BLaER1 (cell line): ENCODE data around the gene SND1.
A peak's percentile ranks its signal among the peaks of the same experiment; 100 is the strongest.

Experiments
- H3K27ac ChIP-seq: shearing (Covaris generic); formaldehyde crosslinking; 2 replicates; pipeline ENCODE4 v1.8.1; 2022
- H3K27me3 ChIP-seq: shearing (Covaris generic); formaldehyde crosslinking; 2 replicates; pipeline ENCODE4 v1.8.1; 2022
- H3K36me3 ChIP-seq: shearing (Covaris generic); formaldehyde crosslinking; 2 replicates; pipeline ENCODE4 v1.8.1; 2022
- H3K4me1 ChIP-seq: shearing (Covaris generic); formaldehyde crosslinking; 2 replicates; pipeline ENCODE4 v1.8.1; 2022
- H3K4me2 ChIP-seq: shearing (Covaris generic); formaldehyde crosslinking; 2 replicates; pipeline ENCODE4 v1.8.1; 2022
- H3K4me3 ChIP-seq: shearing (Covaris generic); formaldehyde crosslinking; 2 replicates; pipeline ENCODE4 v1.8.1; 2022
- H3K9ac ChIP-seq: shearing (Covaris generic); formaldehyde crosslinking; 2 replicates; pipeline ENCODE4 v1.8.1; 2022
- H3K9me3 ChIP-seq: shearing (Covaris generic); formaldehyde crosslinking; 2 replicates; pipeline ENCODE4 v1.8.1; 2022
- H4K20me1 ChIP-seq: shearing (Covaris generic); formaldehyde crosslinking; 2 replicates; pipeline ENCODE4 v1.8.1; 2022
- Cebpa-rat ChIP-seq: shearing (Covaris generic); IDR thresholded peaks from 2 replicates; pipeline ENCODE4 v1.8.1; 2022

The SND1 gene

GRCh38 chr7:127845522-127846214, 193.7 kb downstream of the SND1 start:
- no peak for TF ChIP-seq Cebpa-rat
- no peak overlapping the region for H3K4me3 ChIP-seq
- no peak overlapping the region for H3K27ac ChIP-seq
- no peaks in the 10 kb centered on the region for H3K9me3 ChIP-seq
- no peak overlapping the region for H3K9ac ChIP-seq
- no peaks in the 10 kb centered on the region; the same call in 1 of the 2 replicates for H4K20me1 ChIP-seq
- 0 out of 2 replicates have a peak overlapping the region, but pooled peaks have one; percentile 3 for H3K4me2 ChIP-seq
- H3K36me3 ChIP-seq = peaks cover 75% of the 10 kb centered on the region
- H3K4me1 ChIP-seq = peaks cover 43% of the 10 kb centered on the region
- no peaks in the 10 kb centered on the region for H3K27me3 ChIP-seq

GRCh38 chr7:127847641-127848040, 195.6 kb downstream of the SND1 start:
- H3K4me2 ChIP-seq = peak overlapping the region; percentile 23; the same call in 1 of the 2 replicates
- peaks cover 69% of the 10 kb centered on the region for H3K36me3 ChIP-seq
- TF ChIP-seq Cebpa-rat = no peak
- H3K4me1 ChIP-seq = peaks cover 43% of the 10 kb centered on the region
- H3K9ac ChIP-seq = no peak overlapping the region
- H3K27ac ChIP-seq = no peak overlapping the region
- no peak overlapping the region for H3K4me3 ChIP-seq
- no peaks in the 10 kb centered on the region; the same call in 1 of the 2 replicates for H4K20me1 ChIP-seq
- H3K9me3 ChIP-seq = no peaks in the 10 kb centered on the region
- no peaks in the 10 kb centered on the region for H3K27me3 ChIP-seq

- H3K4me3 ChIP-seq = no peak overlapping the region
- no peaks in the 10 kb centered on the region for H3K9me3 ChIP-seq
- TF ChIP-seq Cebpa-rat = no peak
- H4K20me1 ChIP-seq = peaks cover 6% of the 10 kb centered on the region; the same call in 1 of the 2 replicates
- no peak overlapping the region for H3K9ac ChIP-seq
- no peaks in the 10 kb centered on the region for H3K27me3 ChIP-seq
- no peak overlapping the region for H3K4me2 ChIP-seq
- H3K4me1 ChIP-seq = peaks cover 43% of the 10 kb centered on the region
- peaks cover 63% of the 10 kb centered on the region for H3K36me3 ChIP-seq
- H3K27ac ChIP-seq = no peak overlapping the region
These were observed 196.2 kb downstream of the SND1 start for GRCh38 chr7:127848241-127848640.

- Histone ChIP-seq H3K9me3 (no peaks in the 10 kb centered on the region), H3K4me2 (no peak overlapping the region), H4K20me1 (peaks cover 18% of the 10 kb centered on the region; the same call in 1 of the 2 replicates), H3K4me3 (no peak overlapping the region), H3K36me3 (peaks cover 45% of the 10 kb centered on the region), H3K27me3 (no peaks in the 10 kb centered on the region), H3K27ac (no peak overlapping the region), H3K4me1 (peaks cover 30% of the 10 kb centered on the region), H3K9ac (no peak overlapping the region)
- no peak for TF ChIP-seq Cebpa-rat
These were observed 198.2 kb downstream of the SND1 start for GRCh38 chr7:127850195-127850594.

GRCh38 chr7:127854383-127854782, 202.4 kb downstream of the SND1 start:
- no peak overlapping the region for H3K4me3 ChIP-seq
- no peak overlapping the region for H3K9ac ChIP-seq
- no peaks in the 10 kb centered on the region for H3K27me3 ChIP-seq
- no peaks in the 10 kb centered on the region for H3K9me3 ChIP-seq
- peaks cover 21% of the 10 kb centered on the region for H3K36me3 ChIP-seq
- peaks cover 43% of the 10 kb centered on the region for H4K20me1 ChIP-seq
- no peak overlapping the region for H3K4me2 ChIP-seq
- H3K27ac ChIP-seq = no peak overlapping the region
- H3K4me1 ChIP-seq = peaks cover 45% of the 10 kb centered on the region
- no peak for TF ChIP-seq Cebpa-rat

GRCh38 chr7:127857464-127857841, 205.5 kb downstream of the SND1 start:
- TF ChIP-seq Cebpa-rat = no peak
- Histone ChIP-seq H3K27ac (no peak overlapping the region), H4K20me1 (peaks cover 52% of the 10 kb centered on the region), H3K9me3 (no peaks in the 10 kb centered on the region), H3K27me3 (no peaks in the 10 kb centered on the region), H3K4me2 (peak overlapping the region; percentile 60), H3K9ac (no peak overlapping the region), H3K4me3 (no peak overlapping the region), H3K4me1 (peaks cover 57% of the 10 kb centered on the region), H3K36me3 (peaks cover 21% of the 10 kb centered on the region; the same call in 1 of the 2 replicates)

- Histone ChIP-seq H3K27me3 (no peaks in the 10 kb centered on the region), H3K4me3 (no peak overlapping the region), H3K27ac (peak overlapping the region; percentile 35; the same call in 1 of the 2 replicates), H3K9me3 (no peaks in the 10 kb centered on the region), H3K36me3 (peaks cover 21% of the 10 kb centered on the region), H3K4me2 (peak overlapping the region; percentile 60), H3K9ac (no peak overlapping the region), H3K4me1 (peaks cover 57% of the 10 kb centered on the region), H4K20me1 (peaks cover 46% of the 10 kb centered on the region)
- no peak for TF ChIP-seq Cebpa-rat
These were observed 206.3 kb downstream of the SND1 start for GRCh38 chr7:127858091-127858914.

GRCh38 chr7:127858915-127859189, 206.9 kb downstream of the SND1 start:
- H3K4me3 ChIP-seq = no peak overlapping the region
- TF ChIP-seq Cebpa-rat = no peak
- H3K4me2 ChIP-seq = peak overlapping the region; percentile 60
- H3K4me1 ChIP-seq = peaks cover 57% of the 10 kb centered on the region
- H3K36me3 ChIP-seq = peaks cover 26% of the 10 kb centered on the region
- H3K9ac ChIP-seq = no peak overlapping the region
- no peaks in the 10 kb centered on the region for H3K27me3 ChIP-seq
- H3K9me3 ChIP-seq = no peaks in the 10 kb centered on the region
- H3K27ac ChIP-seq = no peak overlapping the region
- H4K20me1 ChIP-seq = peaks cover 40% of the 10 kb centered on the region

- peak overlapping the region; percentile 60 for H3K4me2 ChIP-seq
- H3K9me3 ChIP-seq = no peaks in the 10 kb centered on the region
- TF ChIP-seq Cebpa-rat = no peak
- H3K4me1 ChIP-seq = peaks cover 57% of the 10 kb centered on the region
- peaks cover 26% of the 10 kb centered on the region for H3K36me3 ChIP-seq
- H3K27ac ChIP-seq = no peak overlapping the region
- H4K20me1 ChIP-seq = peaks cover 39% of the 10 kb centered on the region
- H3K4me3 ChIP-seq = no peak overlapping the region
- no peak overlapping the region for H3K9ac ChIP-seq
- H3K27me3 ChIP-seq = no peaks in the 10 kb centered on the region
These were observed 207.3 kb downstream of the SND1 start for GRCh38 chr7:127859330-127859729.

GRCh38 chr7:127862525-127862924, 210.5 kb downstream of the SND1 start:
- Histone ChIP-seq H3K9me3 (no peaks in the 10 kb centered on the region), H3K4me1 (peaks cover 30% of the 10 kb centered on the region), H3K27me3 (no peaks in the 10 kb centered on the region), H3K27ac (no peak overlapping the region), H3K4me3 (no peak overlapping the region), H4K20me1 (peaks cover 11% of the 10 kb centered on the region), H3K4me2 (no peak overlapping the region), H3K36me3 (peaks cover 49% of the 10 kb centered on the region), H3K9ac (no peak overlapping the region)
- TF ChIP-seq Cebpa-rat = no peak
